ENCODE measurements around the gene BTN2A1.

BTN2A1 gene

GRCh38 chr6:26487466-26487865 lies 29.7 kb downstream of the BTN2A1 start:
- no peak overlapping the region for H3K4me3 ChIP-seq (ENCODE audit: low read length)
- H3K79me2 ChIP-seq (ENCODE audit: low read length) = no peaks in the 10 kb centered on the region
- TF ChIP-seq EZH2phosphoT487 (IDR thresholded peaks at IDR 0.05; ENCODE audit: low read depth) (no peak), CTCF (IDR thresholded peaks at IDR 0.05; ENCODE audit: low read depth, low read length) (no peak)
- H3K36me3 ChIP-seq (replicated peaks; ENCODE audit: low read depth, low read length) = no peaks in the 10 kb centered on the region
- H2AFZ ChIP-seq (ENCODE audit: low read depth, low read length) = no peak overlapping the region
- no peaks in the 10 kb centered on the region for H3K9me3 ChIP-seq (ENCODE audit: insufficient read depth, low read length)
- H3K4me1 ChIP-seq (ENCODE audit: low read length) = no peaks in the 10 kb centered on the region
- no peak overlapping the region for H3K9ac ChIP-seq (ENCODE audit: low read length)
- no peaks in the 10 kb centered on the region for H3K27me3 ChIP-seq (ENCODE audit: low read depth, low read length)
- H3K27ac ChIP-seq (ENCODE audit: low read length) = no peak overlapping the region
- no peak overlapping the region for H3K4me2 ChIP-seq (ENCODE audit: low read length)
- no peaks in the 10 kb centered on the region for H4K20me1 ChIP-seq (ENCODE audit: insufficient read depth, low read length)

GRCh38 chr6:26489996-26490964 lies 32.5 kb downstream of the BTN2A1 start:
- H3K4me1 ChIP-seq (ENCODE audit: low read length) = no peaks in the 10 kb centered on the region
- H3K9ac ChIP-seq (ENCODE audit: low read length) = no peak overlapping the region
- TF ChIP-seq CTCF (IDR thresholded peaks at IDR 0.05; ENCODE audit: low read depth, low read length) (no peak), EZH2phosphoT487 (IDR thresholded peaks at IDR 0.05; ENCODE audit: low read depth) (no peak)
- H4K20me1 ChIP-seq (ENCODE audit: insufficient read depth, low read length) = no peaks in the 10 kb centered on the region
- no peak overlapping the region for H2AFZ ChIP-seq (ENCODE audit: low read depth, low read length)
- H3K9me3 ChIP-seq (ENCODE audit: insufficient read depth, low read length) = no peaks in the 10 kb centered on the region
- H3K4me3 ChIP-seq (ENCODE audit: low read length) = no peak overlapping the region
- no peaks in the 10 kb centered on the region for H3K79me2 ChIP-seq (ENCODE audit: low read length)
- no peaks in the 10 kb centered on the region for H3K27me3 ChIP-seq (ENCODE audit: low read depth, low read length)
- no peaks in the 10 kb centered on the region for H3K36me3 ChIP-seq (replicated peaks; ENCODE audit: low read depth, low read length)
- no peak overlapping the region for H3K4me2 ChIP-seq (ENCODE audit: low read length)
- H3K27ac ChIP-seq (ENCODE audit: low read length) = no peak overlapping the region

- no peaks in the 10 kb centered on the region for H3K4me1 ChIP-seq (ENCODE audit: low read length)
- no peaks in the 10 kb centered on the region for H3K9me3 ChIP-seq (ENCODE audit: insufficient read depth, low read length)
- TF ChIP-seq CTCF (IDR thresholded peaks at IDR 0.05; ENCODE audit: low read depth, low read length) (no peak), EZH2phosphoT487 (IDR thresholded peaks at IDR 0.05; ENCODE audit: low read depth) (no peak)
- H3K9ac ChIP-seq (ENCODE audit: low read length) = no peak overlapping the region
- H3K4me3 ChIP-seq (ENCODE audit: low read length) = no peak overlapping the region
- H3K79me2 ChIP-seq (ENCODE audit: low read length) = no peaks in the 10 kb centered on the region
- no peaks in the 10 kb centered on the region for H3K27me3 ChIP-seq (ENCODE audit: low read depth, low read length)
- H3K36me3 ChIP-seq (replicated peaks; ENCODE audit: low read depth, low read length) = no peaks in the 10 kb centered on the region
- H2AFZ ChIP-seq (ENCODE audit: low read depth, low read length) = no peak overlapping the region
- no peaks in the 10 kb centered on the region for H4K20me1 ChIP-seq (ENCODE audit: insufficient read depth, low read length)
- no peak overlapping the region for H3K4me2 ChIP-seq (ENCODE audit: low read length)
- H3K27ac ChIP-seq (ENCODE audit: low read length) = no peak overlapping the region
Measured at GRCh38 chr6:26491604-26492003, 33.8 kb downstream of the BTN2A1 start.

GRCh38 chr6:26493258-26493657 lies 35.5 kb downstream of the BTN2A1 start:
- Histone ChIP-seq H2AFZ (ENCODE audit: low read depth, low read length) (no peak overlapping the region), H3K4me3 (ENCODE audit: low read length) (no peak overlapping the region), H3K4me2 (ENCODE audit: low read length) (no peak overlapping the region), H4K20me1 (ENCODE audit: insufficient read depth, low read length) (no peaks in the 10 kb centered on the region), H3K9me3 (ENCODE audit: insufficient read depth, low read length) (no peaks in the 10 kb centered on the region), H3K27ac (ENCODE audit: low read length) (no peak overlapping the region), H3K9ac (ENCODE audit: low read length) (no peak overlapping the region), H3K36me3 (replicated peaks; ENCODE audit: low read depth, low read length) (no peaks in the 10 kb centered on the region), H3K4me1 (ENCODE audit: low read length) (peaks cover 11% of the 10 kb centered on the region), H3K27me3 (ENCODE audit: low read depth, low read length) (no peaks in the 10 kb centered on the region), H3K79me2 (ENCODE audit: low read length) (no peaks in the 10 kb centered on the region)
- TF ChIP-seq CTCF (IDR thresholded peaks at IDR 0.05; ENCODE audit: low read depth, low read length) = no peak
- TF ChIP-seq EZH2phosphoT487 (IDR thresholded peaks at IDR 0.05; ENCODE audit: low read depth) = no peak
